ENCODE measurements around the gene DLK2. TPM values are rescaled to one million over a fixed set of nuclear protein-coding genes. Genes with fewer than 3 reads are reported as not detected.

Gene DLK2
- total and polyA plus RNA-seq, 2 experiments from 2014 or later = 0.21 to 0.47 TPM

- Mint-ChIP-seq H3K4me1 (peaks cover 11% of the 10 kb centered on the region), H3K9me3 (peaks cover 3% of the 10 kb centered on the region; the same call in 2 of the 3 replicates), H3K4me3 (no peak overlapping the region), H3K27me3 (ENCODE audit: insufficient read depth, low read depth, poor library complexity) (peaks cover 45% of the 10 kb centered on the region), H3K36me3 (ENCODE audit: low read depth) (peaks cover 2% of the 10 kb centered on the region; the same call in 2 of the 3 replicates), H3K27ac (no peak overlapping the region)
- TF ChIP-seq STAT1 (IDR thresholded peaks at IDR 0.05; ENCODE audit: unreplicated experiment) (no peak), ETS1 (IDR thresholded peaks at IDR 0.05) (no peak), NANOG (IDR thresholded peaks at IDR 0.05; ENCODE audit: borderline replicate concordance) (no peak), POLR2AphosphoS5 (IDR thresholded peaks at IDR 0.05; ENCODE audit: low read depth) (no peak), CREB1 (CRISPR knock-in tag; IDR thresholded peaks at IDR 0.05; ENCODE audit: low read depth) (no peak), ZNF114 (CRISPR knock-in tag; IDR thresholded peaks at IDR 0.05) (no peak)
- Histone ChIP-seq H3K4me3 (no peak overlapping the region), H3K27ac (ENCODE audit: low read depth) (no peak overlapping the region), H3K79me2 (replicated peaks; ENCODE audit: insufficient read depth) (no peaks in the 10 kb centered on the region), H3K36me3 (ENCODE audit: insufficient read depth) (no peaks in the 10 kb centered on the region), H2AFZ (no peak overlapping the region), H3K27me3 (ENCODE audit: insufficient read depth) (peaks cover 41% of the 10 kb centered on the region), H3F3A (replicated peaks; ENCODE audit: low read depth) (0 out of 2 replicates have a peak, but pooled peaks cover 7% of the 10 kb centered on the region), H3K9me2 (ENCODE audit: insufficient read depth) (no peaks in the 10 kb centered on the region), H3K4me1 (ENCODE audit: insufficient read depth) (no peaks in the 10 kb centered on the region), H4K20me1 (replicated peaks; ENCODE audit: insufficient read depth) (peaks cover 4% of the 10 kb centered on the region; the same call in 1 of the 2 replicates), H3K4me2 (no peak overlapping the region)
- no peak for DNase-seq (ENCODE audit: low spot score)
- ATAC-seq = no peak
Observed at GRCh38 chr6:43452896-43453295, 2.5 kb downstream of the DLK2 start.

GRCh38 chr6:43451939-43452338 lies 3.4 kb downstream of the DLK2 start:
- no peak for DNase-seq (ENCODE audit: low spot score)
- Histone ChIP-seq H3F3A (replicated peaks; ENCODE audit: low read depth) (0 out of 2 replicates have a peak, but pooled peaks cover 7% of the 10 kb centered on the region), H4K20me1 (replicated peaks; ENCODE audit: insufficient read depth) (peaks cover 4% of the 10 kb centered on the region; the same call in 1 of the 2 replicates), H2AFZ (no peak overlapping the region), H3K4me3 (no peak overlapping the region), H3K27ac (ENCODE audit: low read depth) (no peak overlapping the region), H3K4me2 (no peak overlapping the region), H3K27me3 (ENCODE audit: insufficient read depth) (peaks cover 31% of the 10 kb centered on the region), H3K9me2 (ENCODE audit: insufficient read depth) (no peaks in the 10 kb centered on the region), H3K4me1 (ENCODE audit: insufficient read depth) (no peaks in the 10 kb centered on the region), H3K79me2 (replicated peaks; ENCODE audit: insufficient read depth) (no peaks in the 10 kb centered on the region), H3K36me3 (ENCODE audit: insufficient read depth) (no peaks in the 10 kb centered on the region)
- Mint-ChIP-seq H3K27me3 (ENCODE audit: insufficient read depth, low read depth, poor library complexity) (peaks cover 39% of the 10 kb centered on the region), H3K27ac (no peak overlapping the region), H3K36me3 (ENCODE audit: low read depth) (peaks cover 7% of the 10 kb centered on the region; the same call in 2 of the 3 replicates), H3K4me3 (no peak overlapping the region), H3K4me1 (peaks cover 9% of the 10 kb centered on the region), H3K9me3 (peaks cover 2% of the 10 kb centered on the region; the same call in 2 of the 3 replicates)
- ATAC-seq = no peak
- TF ChIP-seq CREB1 (CRISPR knock-in tag; IDR thresholded peaks at IDR 0.05; ENCODE audit: low read depth) = no peak
- no peak for TF ChIP-seq EZH2 (IDR thresholded peaks at IDR 0.05; ENCODE audit: low read depth, unreplicated experiment)
- TF ChIP-seq ETS1 (IDR thresholded peaks at IDR 0.05) = no peak
- no peak for TF ChIP-seq ZNF114 (CRISPR knock-in tag; IDR thresholded peaks at IDR 0.05)
- no peak for TF ChIP-seq CTCF (conservative IDR thresholded peaks at IDR 0.05; ENCODE audit: low read depth in 2 of 2)
- TF ChIP-seq ZNF331 (CRISPR knock-in tag; IDR thresholded peaks at IDR 0.05; ENCODE audit: low read depth) = no peak
- TF ChIP-seq STAT1 (IDR thresholded peaks at IDR 0.05; ENCODE audit: unreplicated experiment) = no peak
- no peak for TF ChIP-seq POLR2AphosphoS5 (IDR thresholded peaks at IDR 0.05; ENCODE audit: low read depth)
- TF ChIP-seq JUNB (IDR thresholded peaks at IDR 0.05; ENCODE audit: unreplicated experiment) = no peak
- no peak for TF ChIP-seq NANOG (IDR thresholded peaks at IDR 0.05; ENCODE audit: borderline replicate concordance)
- no peak for TF ChIP-seq EZH2phosphoT487 (IDR thresholded peaks at IDR 0.05; ENCODE audit: unreplicated experiment)
- TF ChIP-seq REST (IDR thresholded peaks at IDR 0.05; ENCODE audit: unreplicated experiment) = no peak

Measured in GM23338 (cell line).